ENCODE measurements around the gene MIOS.

DNA sequence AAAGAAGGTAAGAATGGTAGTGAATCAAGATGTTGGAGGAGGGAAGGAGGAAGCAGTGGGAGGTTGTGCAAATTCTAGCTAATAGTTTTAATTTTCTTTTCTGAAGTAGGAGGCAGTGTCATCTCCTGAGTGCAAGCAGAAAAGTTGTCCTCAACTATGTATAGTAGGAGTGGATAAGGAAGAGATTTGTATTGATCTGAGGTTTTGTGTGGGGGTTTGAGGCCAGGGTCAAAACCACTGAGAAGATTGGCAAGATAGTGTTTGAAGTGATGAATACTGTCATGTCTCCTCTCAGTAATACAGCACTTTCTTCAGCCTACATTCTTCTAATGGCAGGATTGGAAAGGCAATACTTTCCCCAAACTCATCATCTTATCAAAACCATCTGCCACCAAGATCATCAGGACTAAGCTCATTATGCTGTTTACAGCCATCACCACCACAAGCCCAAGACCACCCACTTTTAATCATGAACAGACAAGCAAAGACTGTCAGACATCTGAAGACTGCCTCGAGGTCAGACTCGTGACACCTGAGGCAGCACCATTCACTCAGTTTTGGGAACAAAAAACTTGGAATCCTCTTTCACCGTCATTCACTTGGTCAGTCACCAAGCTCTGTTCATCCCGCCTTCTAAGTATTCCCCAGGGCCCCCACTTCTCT, 1.5 kb upstream of the MIOS start:
- TF ChIP-seq, protein P1, sequence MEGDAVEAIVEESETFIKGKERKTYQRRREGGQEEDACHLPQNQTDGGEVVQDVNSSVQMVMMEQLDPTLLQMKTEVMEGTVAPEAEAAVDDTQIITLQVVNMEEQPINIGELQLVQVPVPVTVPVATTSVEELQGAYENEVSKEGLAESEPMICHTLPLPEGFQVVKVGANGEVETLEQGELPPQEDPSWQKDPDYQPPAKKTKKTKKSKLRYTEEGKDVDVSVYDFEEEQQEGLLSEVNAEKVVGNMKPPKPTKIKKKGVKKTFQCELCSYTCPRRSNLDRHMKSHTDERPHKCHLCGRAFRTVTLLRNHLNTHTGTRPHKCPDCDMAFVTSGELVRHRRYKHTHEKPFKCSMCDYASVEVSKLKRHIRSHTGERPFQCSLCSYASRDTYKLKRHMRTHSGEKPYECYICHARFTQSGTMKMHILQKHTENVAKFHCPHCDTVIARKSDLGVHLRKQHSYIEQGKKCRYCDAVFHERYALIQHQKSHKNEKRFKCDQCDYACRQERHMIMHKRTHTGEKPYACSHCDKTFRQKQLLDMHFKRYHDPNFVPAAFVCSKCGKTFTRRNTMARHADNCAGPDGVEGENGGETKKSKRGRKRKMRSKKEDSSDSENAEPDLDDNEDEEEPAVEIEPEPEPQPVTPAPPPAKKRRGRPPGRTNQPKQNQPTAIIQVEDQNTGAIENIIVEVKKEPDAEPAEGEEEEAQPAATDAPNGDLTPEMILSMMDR (IDR thresholded peaks at IDR 0.05 in 8 of 11, conservative IDR thresholded peaks at IDR 0.05 in 3 of 11) = no peak
- no peak for TF ChIP-seq POLR2AphosphoS5 (IDR thresholded peaks at IDR 0.05)
